Neural cell (in vitro differentiated cells): ENCODE measurements around the gene TTLL5. TPM values are rescaled to one million over a fixed set of nuclear protein-coding genes. Genes with fewer than 3 reads are reported as not detected.

Experiments used
- H2AFZ ChIP-seq: fragments of 200-600, 300-800 bp; sonication (generic), shearing (Covaris generic); 2 replicates; pipeline ENCODE4 v1.6.0; 2014; ENCODE audit warnings: low read depth, mild to moderate bottlenecking, antibody characterized with exemption, low read length, moderate library complexity
- H3F3A ChIP-seq: fragments of 200-600 bp; shearing (Covaris generic); 2 replicates; pipeline ENCODE4 v1.6.1; 2016; ENCODE audit warnings: mild to moderate bottlenecking, moderate library complexity, mixed read lengths, antibody characterized with exemption, low read length; ENCODE audit not compliant: insufficient read depth, poor library complexity, severe bottlenecking
- H3K27ac ChIP-seq: fragments of 200-600, 300-800 bp; sonication (generic), shearing (Covaris generic); 2 replicates; pipeline ENCODE4 v1.5.1; 2014; ENCODE audit warnings: mild to moderate bottlenecking, low read length, moderate library complexity
- H3K27me3 ChIP-seq: fragments of 300-800, 200-600 bp; sonication (generic), shearing (Covaris generic); 2 replicates; pipeline ENCODE4 v1.6.0; 2014; ENCODE audit warnings: mild to moderate bottlenecking, low read depth, low read length, moderate library complexity; ENCODE audit not compliant: insufficient read depth
- H3K36me3 ChIP-seq: fragments of 300-800, 200-600 bp; sonication (generic), shearing (Covaris generic); 2 replicates; pipeline ENCODE4 v1.5.1; 2014; ENCODE audit warnings: mild to moderate bottlenecking, antibody characterized with exemption, low read length, moderate library complexity; ENCODE audit not compliant: insufficient read depth
- H3K4me2 ChIP-seq: fragments of 300-800, 200-600 bp; sonication (generic), shearing (Covaris generic); 2 replicates; pipeline ENCODE4 v1.6.0; 2014; ENCODE audit warnings: mild to moderate bottlenecking, low read length
- H3K4me3 ChIP-seq: fragments of 300-800, 200-600 bp; sonication (generic), shearing (Covaris generic); 2 replicates; pipeline ENCODE4 v1.5.1; 2014; ENCODE audit warnings: mild to moderate bottlenecking, low read length, moderate library complexity
- H3K79me2 ChIP-seq: fragments of 200-600 bp; shearing (Covaris generic); replicated peaks from 2 replicates; pipeline ENCODE4 v1.6.0; 2014; ENCODE audit warnings: mild to moderate bottlenecking, low read length, moderate library complexity; ENCODE audit not compliant: insufficient read depth
- H3K9ac ChIP-seq: fragments of 300-800, 200-600 bp; sonication (generic), shearing (Covaris generic); 2 replicates; pipeline ENCODE4 v1.6.1; 2016; ENCODE audit warnings: mild to moderate bottlenecking, low read length, mixed read lengths
- H3K9me2 ChIP-seq: fragments of 200-600 bp; shearing (Covaris generic); 2 replicates; pipeline ENCODE4 v1.6.1; 2016; ENCODE audit warnings: mild to moderate bottlenecking, low read length, mixed read lengths; ENCODE audit not compliant: insufficient read depth
- H3K9me3 ChIP-seq: fragments of 200-600, 300-800 bp; sonication (generic), shearing (Covaris generic); 2 replicates; pipeline ENCODE4 v1.6.1; 2016; ENCODE audit warnings: mild to moderate bottlenecking, mixed run types, low read length, moderate library complexity, mixed read lengths
- H4K20me1 ChIP-seq: fragments of 200-600 bp; shearing (Covaris generic); 2 replicates; pipeline ENCODE4 v1.6.1; 2016; ENCODE audit warnings: mild to moderate bottlenecking, mixed run types; ENCODE audit not compliant: insufficient read depth
- CTCF ChIP-seq: fragments of 450-650 bp; IDR thresholded peaks from 2 replicates; pipeline ENCODE4 v1.5.1; 2014; ENCODE audit warnings: antibody characterized with exemption, mild to moderate bottlenecking, moderate library complexity; ENCODE audit not compliant: poor library complexity, severe bottlenecking
- EP300 ChIP-seq: fragments of 450-650 bp; conservative IDR thresholded peaks from 2 replicates; pipeline ENCODE4 v1.6.1; 2014; ENCODE audit warnings: antibody characterized with exemption, mild to moderate bottlenecking, moderate library complexity; ENCODE audit not compliant: poor library complexity, severe bottlenecking
- EZH2 ChIP-seq: fragments of 200-600, 300-800 bp; shearing (Covaris generic), sonication (generic); IDR thresholded peaks from 2 replicates; pipeline ENCODE4 v1.6.1; 2014; ENCODE audit warnings: antibody characterized with exemption, low read length, borderline replicate concordance, mild to moderate bottlenecking; ENCODE audit not compliant: insufficient read depth, poor library complexity, severe bottlenecking
- MXI1 ChIP-seq: fragments of 450-650 bp; conservative IDR thresholded peaks from 2 replicates; pipeline ENCODE4 v1.6.1; 2014; ENCODE audit warnings: antibody characterized with exemption, mild to moderate bottlenecking; ENCODE audit not compliant: poor library complexity, severe bottlenecking
- POLR2AphosphoS5 ChIP-seq: IDR thresholded peaks from 2 replicates; pipeline ENCODE4 v1.6.1; 2012
- RAD21 ChIP-seq: fragments of 450-650 bp; conservative IDR thresholded peaks from 2 replicates; pipeline ENCODE4 v1.6.1; 2014; ENCODE audit warnings: antibody characterized with exemption, mild to moderate bottlenecking, moderate library complexity
- REST ChIP-seq: IDR thresholded peaks from 2 replicates; pipeline ENCODE4 v1.6.1; 2012; ENCODE audit warnings: borderline replicate concordance
- SMC3 ChIP-seq: fragments of 450-650 bp; conservative IDR thresholded peaks from 2 replicates; pipeline ENCODE4 v1.6.1; 2014; ENCODE audit warnings: antibody characterized with exemption, mild to moderate bottlenecking, moderate library complexity; ENCODE audit not compliant: poor library complexity
- TAF1 ChIP-seq: IDR thresholded peaks from 2 replicates; pipeline ENCODE4 v1.6.1; 2012; ENCODE audit warnings: low read depth
- polyA plus RNA-seq: library from polyadenylated mRNA; depleted of rRNA; stranded (reverse); fragments of >200 nt; gene quantifications from 2 replicates; pipeline ENCODE4 v1.2.3, GENCODE V29; 2014

Gene TTLL5
- polyA plus RNA-seq, 1 donor from 2014 or later: 8.2 TPM

GRCh38 chr14:75977582-75977943 is 316.5 kb downstream of the TTLL5 start:
- Histone ChIP-seq H4K20me1 (no peaks in the 10 kb centered on the region), H3K27me3 (no peaks in the 10 kb centered on the region), H3K9me2 (no peaks in the 10 kb centered on the region), H2AFZ (no peak overlapping the region), H3F3A (no peaks in the 10 kb centered on the region), H3K9ac (no peak overlapping the region), H3K9me3 (no peaks in the 10 kb centered on the region), H3K27ac (no peak overlapping the region), H3K36me3 (no peaks in the 10 kb centered on the region), H3K4me2 (no peak overlapping the region), H3K79me2 (no peaks in the 10 kb centered on the region), H3K4me3 (no peak overlapping the region)
- TF ChIP-seq SMC3 (no peak), REST (no peak), CTCF (no peak), RAD21 (no peak), POLR2AphosphoS5 (no peak), TAF1 (no peak), EZH2 (no peak), MXI1 (no peak), EP300 (no peak)

- TF ChIP-seq EP300 (no peak), POLR2AphosphoS5 (no peak), RAD21 (no peak), REST (no peak), SMC3 (no peak), CTCF (no peak), MXI1 (no peak), TAF1 (no peak), EZH2 (no peak)
- H3K4me3 ChIP-seq: no peak overlapping the region
- no peak overlapping the region for H3K9ac ChIP-seq
Measured at GRCh38 chr14:75978249-75978731, 317.2 kb downstream of the TTLL5 start.

More at GRCh38 chr14:75978249-75978731, 317.2 kb downstream of the TTLL5 start:
- Histone ChIP-seq H3K4me2 (no peak overlapping the region), H3K36me3 (no peaks in the 10 kb centered on the region), H3F3A (no peaks in the 10 kb centered on the region), H4K20me1 (no peaks in the 10 kb centered on the region), H3K9me3 (no peaks in the 10 kb centered on the region), H3K9me2 (no peaks in the 10 kb centered on the region), H3K27ac (no peak overlapping the region), H3K79me2 (no peaks in the 10 kb centered on the region), H3K27me3 (peaks cover 5% of the 10 kb centered on the region), H2AFZ (no peak overlapping the region)
